ENCODE data around the gene NR2F2. TPM values are rescaled to one million over a fixed set of nuclear protein-coding genes. Genes with fewer than 3 reads are reported as not detected.

The NR2F2 gene
- total RNA-seq, result 10 to 100 TPM; 24.0 to 47.9 (median 31.0) TPM
- 10 to 100 TPM; 12.6 to 20.0 (median 12.9) TPM for polyA plus RNA-seq

- H3K36me3 ChIP-seq, result peaks cover 0 to 16% (median 3%) of the 10 kb centered on the region in 4 donors
- WGBS, 2 donors, result 1 to 2% methylated on average over 78 of the region's 78 CpGs
- H3K27me3 ChIP-seq, result no peaks in the 10 kb centered on the region
- H3K27ac ChIP-seq, result peak within 1 kb of the TSS; percentile 93 to 97 (median 94)
- H3K4me3 ChIP-seq, result peak within 1 kb of the TSS; percentile 75 to 89 (median 85)
- DNase-seq, result peak; percentile 99
- TF ChIP-seq EP300 (IDR thresholded peaks at IDR 0.05) (peak in 1 of 4 donors; percentile 2), POLR2A (IDR thresholded peaks at IDR 0.05) (peak; percentile 94 to 95), POLR2AphosphoS5 (IDR thresholded peaks at IDR 0.05) (peak; percentile 93 to 96 (median 94))
- TF ChIP-seq, protein P1, sequence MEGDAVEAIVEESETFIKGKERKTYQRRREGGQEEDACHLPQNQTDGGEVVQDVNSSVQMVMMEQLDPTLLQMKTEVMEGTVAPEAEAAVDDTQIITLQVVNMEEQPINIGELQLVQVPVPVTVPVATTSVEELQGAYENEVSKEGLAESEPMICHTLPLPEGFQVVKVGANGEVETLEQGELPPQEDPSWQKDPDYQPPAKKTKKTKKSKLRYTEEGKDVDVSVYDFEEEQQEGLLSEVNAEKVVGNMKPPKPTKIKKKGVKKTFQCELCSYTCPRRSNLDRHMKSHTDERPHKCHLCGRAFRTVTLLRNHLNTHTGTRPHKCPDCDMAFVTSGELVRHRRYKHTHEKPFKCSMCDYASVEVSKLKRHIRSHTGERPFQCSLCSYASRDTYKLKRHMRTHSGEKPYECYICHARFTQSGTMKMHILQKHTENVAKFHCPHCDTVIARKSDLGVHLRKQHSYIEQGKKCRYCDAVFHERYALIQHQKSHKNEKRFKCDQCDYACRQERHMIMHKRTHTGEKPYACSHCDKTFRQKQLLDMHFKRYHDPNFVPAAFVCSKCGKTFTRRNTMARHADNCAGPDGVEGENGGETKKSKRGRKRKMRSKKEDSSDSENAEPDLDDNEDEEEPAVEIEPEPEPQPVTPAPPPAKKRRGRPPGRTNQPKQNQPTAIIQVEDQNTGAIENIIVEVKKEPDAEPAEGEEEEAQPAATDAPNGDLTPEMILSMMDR (IDR thresholded peaks at IDR 0.05), result no peak
- intact Hi-C loops (cut with DNase I), result loop anchor here (10.0 kb wide), 1 partner anchor 1486 kb away; no protein-coding TSS in a partner anchor
- H3K9me3 ChIP-seq, result no peaks in the 10 kb centered on the region
- H3K4me1 ChIP-seq, result peaks cover 0 to 30% (median 21%) of the 10 kb centered on the region in 4 donors
These were observed at the start of gene NR2F2 for GRCh38 chr15:96330450-96331143. TSS of gene NR2F2 (plus strand) at chr15:96330700. CDS start at chr15:96332106, 1,406 bp downstream.

DNA sequence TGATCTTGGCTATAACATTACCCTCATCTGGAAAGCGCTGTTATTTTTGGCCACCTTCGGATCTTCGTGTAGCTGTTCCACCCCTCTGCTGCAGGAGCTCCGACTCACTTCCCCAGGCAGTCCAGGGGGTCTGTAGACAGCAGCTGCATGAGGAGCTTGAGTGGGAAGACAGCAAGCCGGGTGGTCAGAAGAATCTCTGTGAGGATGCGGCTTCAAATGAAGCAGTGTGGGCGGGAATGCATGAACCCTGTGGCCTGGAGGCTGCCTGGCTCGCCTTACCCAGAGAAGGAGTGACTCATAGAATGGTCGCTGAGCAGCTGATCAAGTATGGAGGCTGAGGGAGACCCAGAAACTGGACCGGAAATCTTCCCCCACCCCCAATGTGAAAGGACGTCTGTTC, 45.2 kb upstream of the NR2F2 start:
- Histone ChIP-seq H3K9me3 (no peaks in the 10 kb centered on the region), H3K27me3 (no peaks in the 10 kb centered on the region), H3K27ac (no peak overlapping the region), H3K4me1 (peaks cover 0 to 3% (median 0%) of the 10 kb centered on the region in 4 donors), H3K4me3 (no peak overlapping the region), H3K36me3 (peaks cover 0 to 25% (median 0%) of the 10 kb centered on the region in 4 donors)
- WGBS, 2 donors, result 63 to 64% methylated on average over 11 of the region's 11 CpGs
- intact Hi-C loops (cut with DNase I), result no loop called here
- no peak for DNase-seq
- TF ChIP-seq EP300 (IDR thresholded peaks at IDR 0.05) (no peak), POLR2AphosphoS5 (IDR thresholded peaks at IDR 0.05) (no peak), POLR2A (IDR thresholded peaks at IDR 0.05) (no peak)
- TF ChIP-seq, protein P1 (IDR thresholded peaks at IDR 0.05), result no peak

DNA sequence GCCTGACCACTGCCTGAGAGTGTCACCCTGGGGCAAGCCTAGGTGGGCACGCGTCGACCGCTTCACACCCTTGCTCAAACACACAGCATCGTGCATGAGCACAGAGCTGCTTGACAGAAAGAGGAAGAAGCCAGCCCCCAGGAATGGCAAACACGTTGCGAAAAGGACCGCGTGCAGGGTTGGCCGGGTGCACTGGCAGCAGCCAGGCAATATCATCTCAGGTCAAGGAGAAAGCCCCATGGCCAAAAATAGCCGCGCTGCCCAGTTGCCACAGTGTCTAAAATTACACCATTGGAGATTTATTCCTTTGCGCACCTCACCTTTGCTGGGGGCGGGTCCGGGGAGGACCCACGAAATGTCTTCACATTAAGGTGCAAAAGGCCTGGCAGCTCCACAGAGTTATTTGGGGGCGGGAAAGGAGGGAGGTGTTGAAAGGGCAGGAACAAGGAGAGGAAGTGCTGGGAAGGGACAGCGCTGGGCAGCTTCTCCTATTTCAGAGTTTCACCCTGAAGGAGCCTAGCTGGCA, 44.7 kb upstream of the NR2F2 start:
- no peak overlapping the region for H3K27ac ChIP-seq

GRCh38 chr15:96290679-96291078, 39.8 kb upstream of the NR2F2 start:
- no peak overlapping the region for H3K4me3 ChIP-seq
- WGBS, 2 donors, result 64 to 73% methylated on average over 5 of the region's 5 CpGs
- intact Hi-C loops (cut with DNase I), result no loop called here
- no peaks in the 10 kb centered on the region for H3K27me3 ChIP-seq
- DNase-seq, result no peak
- no peak overlapping the region for H3K27ac ChIP-seq
- H3K9me3 ChIP-seq, result no peaks in the 10 kb centered on the region
- TF ChIP-seq EP300 (IDR thresholded peaks at IDR 0.05) (no peak), POLR2AphosphoS5 (IDR thresholded peaks at IDR 0.05) (no peak), POLR2A (IDR thresholded peaks at IDR 0.05) (no peak)
- TF ChIP-seq, protein P1 (IDR thresholded peaks at IDR 0.05), result no peak
- peaks cover 0 to 3% (median 0%) of the 10 kb centered on the region in 4 donors for H3K4me1 ChIP-seq
- H3K36me3 ChIP-seq, result peaks cover 0 to 4% (median 0%) of the 10 kb centered on the region in 4 donors

More for the DNA sequence above, 44.7 kb upstream of the NR2F2 start:
- H3K4me1 ChIP-seq, result peaks cover 0 to 3% (median 0%) of the 10 kb centered on the region in 4 donors
- 68 to 89% methylated on average over 18 of the region's 18 CpGs for WGBS, 2 donors
- intact Hi-C loops (cut with DNase I), result no loop called here
- no peak for TF ChIP-seq POLR2A (IDR thresholded peaks at IDR 0.05)
- no peak for TF ChIP-seq EP300 (IDR thresholded peaks at IDR 0.05)
- no peak for TF ChIP-seq POLR2AphosphoS5 (IDR thresholded peaks at IDR 0.05)
- TF ChIP-seq, protein P1 (IDR thresholded peaks at IDR 0.05), result no peak
- no peaks in the 10 kb centered on the region for H3K9me3 ChIP-seq
- no peaks in the 10 kb centered on the region for H3K27me3 ChIP-seq
- DNase-seq, result no peak
- H3K4me3 ChIP-seq, result no peak overlapping the region
- peaks cover 0 to 25% (median 0%) of the 10 kb centered on the region in 4 donors for H3K36me3 ChIP-seq
